ENCODE data around the gene USP13.

Gene USP13

DNA sequence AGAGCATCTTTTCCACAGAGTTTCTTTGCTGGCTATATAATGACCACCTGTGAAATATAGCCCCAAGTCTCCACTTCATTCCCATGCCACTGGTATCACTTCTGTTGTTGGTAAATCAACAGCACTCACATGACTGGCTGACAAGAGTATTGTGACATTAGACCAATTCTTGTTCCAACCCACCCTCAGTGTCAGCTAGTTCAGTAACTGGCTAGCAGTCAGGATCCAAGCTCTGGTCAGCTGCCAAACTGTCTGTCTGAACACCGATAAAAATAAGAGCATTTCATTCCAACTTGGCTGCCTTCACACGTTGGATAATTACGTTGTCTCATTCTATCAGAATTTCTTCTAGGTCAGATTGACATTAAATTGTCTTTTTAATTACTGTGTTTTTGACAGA, 166.5 kb downstream of the USP13 start:
- DNase-seq (ENCODE audit: insufficient read length, low spot score) (no peak), FAIRE-seq (no peak)
- TF ChIP-seq, protein P1, sequence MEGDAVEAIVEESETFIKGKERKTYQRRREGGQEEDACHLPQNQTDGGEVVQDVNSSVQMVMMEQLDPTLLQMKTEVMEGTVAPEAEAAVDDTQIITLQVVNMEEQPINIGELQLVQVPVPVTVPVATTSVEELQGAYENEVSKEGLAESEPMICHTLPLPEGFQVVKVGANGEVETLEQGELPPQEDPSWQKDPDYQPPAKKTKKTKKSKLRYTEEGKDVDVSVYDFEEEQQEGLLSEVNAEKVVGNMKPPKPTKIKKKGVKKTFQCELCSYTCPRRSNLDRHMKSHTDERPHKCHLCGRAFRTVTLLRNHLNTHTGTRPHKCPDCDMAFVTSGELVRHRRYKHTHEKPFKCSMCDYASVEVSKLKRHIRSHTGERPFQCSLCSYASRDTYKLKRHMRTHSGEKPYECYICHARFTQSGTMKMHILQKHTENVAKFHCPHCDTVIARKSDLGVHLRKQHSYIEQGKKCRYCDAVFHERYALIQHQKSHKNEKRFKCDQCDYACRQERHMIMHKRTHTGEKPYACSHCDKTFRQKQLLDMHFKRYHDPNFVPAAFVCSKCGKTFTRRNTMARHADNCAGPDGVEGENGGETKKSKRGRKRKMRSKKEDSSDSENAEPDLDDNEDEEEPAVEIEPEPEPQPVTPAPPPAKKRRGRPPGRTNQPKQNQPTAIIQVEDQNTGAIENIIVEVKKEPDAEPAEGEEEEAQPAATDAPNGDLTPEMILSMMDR (IDR thresholded peaks at IDR 0.05; ENCODE audit: insufficient read depth, missing control alignments), result no peak

DNA sequence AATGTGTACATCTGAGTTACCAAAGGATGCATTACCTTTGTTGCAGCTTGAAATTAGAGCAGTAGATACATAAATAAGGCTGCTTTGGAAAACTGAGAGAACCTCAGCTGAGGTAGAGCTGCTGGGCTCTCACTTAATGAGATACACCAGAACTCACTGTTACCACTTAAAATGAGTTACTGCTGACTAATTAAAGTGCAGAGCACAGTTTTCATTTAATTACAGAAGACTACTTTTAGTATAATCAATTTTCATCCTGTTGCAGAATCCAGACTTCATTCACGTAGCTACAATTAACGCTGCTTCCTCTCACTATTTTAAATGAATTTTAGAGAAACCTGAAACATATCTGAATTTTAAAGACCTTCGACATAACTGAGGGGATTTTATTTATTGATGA, 169.5 kb downstream of the USP13 start:
- no peak for FAIRE-seq
- DNase-seq (ENCODE audit: insufficient read length, low spot score), result no peak
- TF ChIP-seq, protein P1 (IDR thresholded peaks at IDR 0.05; ENCODE audit: insufficient read depth, missing control alignments), result no peak

GRCh38 chr3:179825527-179826246, 172.8 kb downstream of the USP13 start:
- FAIRE-seq (no peak), DNase-seq (ENCODE audit: insufficient read length, low spot score) (no peak)
- TF ChIP-seq, protein P1 (IDR thresholded peaks at IDR 0.05; ENCODE audit: insufficient read depth, missing control alignments), result no peak

GRCh38 chr3:179826247-179826637, 173.4 kb downstream of the USP13 start:
- DNase-seq (ENCODE audit: insufficient read length, low spot score) (no peak), FAIRE-seq (no peak)
- TF ChIP-seq, protein P1 (IDR thresholded peaks at IDR 0.05; ENCODE audit: insufficient read depth, missing control alignments), result no peak

DNA sequence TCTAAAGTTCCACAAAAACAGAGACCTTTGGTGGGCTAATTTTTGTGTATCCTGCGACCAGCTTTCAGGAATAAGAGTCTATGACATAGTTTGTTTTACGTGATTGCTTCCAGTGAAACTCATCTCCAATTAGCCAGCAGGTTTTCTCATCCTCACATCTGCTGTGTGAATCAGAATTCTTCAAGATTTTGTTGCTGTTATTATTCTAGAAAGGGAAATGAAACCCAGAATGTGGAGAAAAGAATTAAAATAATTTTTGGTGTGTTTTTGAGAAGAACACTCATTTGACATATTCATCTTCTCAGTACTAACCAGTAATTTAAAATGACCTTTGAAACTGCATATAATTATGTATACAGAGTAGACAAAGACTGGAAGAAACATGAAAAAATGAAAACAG, 175.9 kb downstream of the USP13 start:
- TF ChIP-seq, protein P1 (IDR thresholded peaks at IDR 0.05; ENCODE audit: insufficient read depth, missing control alignments), result no peak
- no peak for FAIRE-seq
- no peak for DNase-seq (ENCODE audit: insufficient read length, low spot score)

DNA sequence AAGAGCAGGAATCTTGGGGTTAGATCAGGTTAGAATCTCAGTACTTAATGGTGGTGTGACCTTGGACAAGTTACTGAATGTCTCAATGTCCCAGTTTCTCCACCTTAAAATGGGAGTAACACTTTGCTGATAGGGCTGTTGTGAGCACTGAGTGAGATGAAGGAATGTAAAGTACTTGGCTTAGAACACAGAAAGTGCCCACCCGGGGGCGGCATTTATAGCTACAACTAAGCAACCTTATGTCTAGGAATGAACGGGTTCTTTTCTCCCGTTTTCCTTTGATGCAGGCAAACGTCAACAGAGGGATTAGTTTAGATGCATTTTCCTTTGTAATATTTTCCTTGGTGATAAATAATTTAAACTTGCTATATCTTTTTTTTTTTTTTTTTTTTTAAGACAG, 176.6 kb downstream of the USP13 start:
- TF ChIP-seq, protein P1 (IDR thresholded peaks at IDR 0.05; ENCODE audit: insufficient read depth, missing control alignments), result no peak
- FAIRE-seq (no peak), DNase-seq (ENCODE audit: insufficient read length, low spot score) (no peak)

DNA sequence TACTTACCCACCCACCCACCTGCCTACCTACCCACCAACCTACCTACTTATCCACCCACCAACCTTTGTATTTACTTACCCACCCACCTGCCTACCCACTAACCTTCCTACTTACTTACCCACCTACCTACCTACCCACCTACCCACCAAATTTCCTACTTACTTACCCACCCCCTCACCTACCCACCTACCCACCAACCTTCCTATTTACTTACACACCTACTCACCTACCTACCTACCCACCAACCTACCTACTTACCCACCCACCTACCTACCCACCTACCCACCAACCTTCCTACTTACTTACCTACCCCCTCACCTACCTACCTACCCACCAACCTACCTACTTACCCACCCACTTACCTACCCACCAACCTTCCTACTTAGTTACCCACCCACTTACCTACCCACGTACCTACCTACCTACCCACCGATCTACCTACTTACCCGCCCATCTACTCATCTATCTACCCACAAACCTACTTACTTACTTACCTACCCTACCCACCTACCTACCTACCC, 179.6 kb downstream of the USP13 start:
- FAIRE-seq (no peak), DNase-seq (ENCODE audit: insufficient read length, low spot score) (no peak)
- TF ChIP-seq, protein P1 (IDR thresholded peaks at IDR 0.05; ENCODE audit: insufficient read depth, missing control alignments), result no peak
